Suppressor macrophage treated with lipopolysaccharide for 1 hour (primary cell): ENCODE data around the gene ASB9.
"Not testable (repeated sequence)": the region's sequence is repeated elsewhere in the genome, so short reads cannot be mapped to it uniquely, and the experiment has no call there.

Source experiments
- DNase-seq, 3 donors: peaks; one replicate each; pipeline ENCODE4 v3.0.0-alpha.2; 2020 to 2022

The ASB9 gene

DNA sequence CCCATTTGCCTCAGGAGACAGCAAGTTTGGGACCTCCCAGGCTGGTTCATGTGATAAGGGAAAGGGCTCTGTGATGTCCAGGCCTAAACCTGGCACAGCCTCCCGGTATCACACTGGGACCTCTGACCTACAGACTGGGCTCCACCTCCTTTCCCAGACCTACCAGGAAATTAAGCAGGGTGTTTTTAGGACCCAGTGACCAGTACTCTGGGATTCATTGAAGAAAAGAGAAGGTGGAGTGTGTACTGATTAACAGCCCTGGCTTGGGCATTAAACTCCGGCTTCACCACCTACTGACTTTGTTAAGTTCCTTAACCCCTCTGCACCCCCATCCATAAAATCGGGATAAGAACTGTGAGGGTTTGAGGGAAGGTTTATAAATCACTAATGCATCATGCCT, 28.6 kb downstream of the ASB9 start:
- DNase-seq, result no peak

DNA sequence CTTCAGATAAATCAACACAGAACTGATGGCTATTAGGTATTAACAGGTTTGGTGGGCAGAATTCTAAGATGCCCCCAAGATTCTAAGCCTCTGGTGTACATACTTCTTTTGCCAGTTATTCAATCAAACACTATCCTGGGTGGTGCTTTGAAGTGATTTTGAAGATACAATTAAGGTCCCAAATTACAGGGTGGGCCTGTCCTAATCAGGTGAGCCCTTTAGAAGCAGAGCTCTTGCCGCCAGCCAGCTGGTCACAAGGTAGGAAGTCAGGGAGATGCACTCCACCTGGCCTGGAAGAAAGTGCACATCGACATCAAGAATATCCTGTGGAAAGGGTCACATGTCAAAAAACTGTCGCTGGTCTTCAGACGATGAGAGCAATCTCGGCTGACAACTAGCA, 29.5 kb downstream of the ASB9 start:
- no peak for DNase-seq

DNA sequence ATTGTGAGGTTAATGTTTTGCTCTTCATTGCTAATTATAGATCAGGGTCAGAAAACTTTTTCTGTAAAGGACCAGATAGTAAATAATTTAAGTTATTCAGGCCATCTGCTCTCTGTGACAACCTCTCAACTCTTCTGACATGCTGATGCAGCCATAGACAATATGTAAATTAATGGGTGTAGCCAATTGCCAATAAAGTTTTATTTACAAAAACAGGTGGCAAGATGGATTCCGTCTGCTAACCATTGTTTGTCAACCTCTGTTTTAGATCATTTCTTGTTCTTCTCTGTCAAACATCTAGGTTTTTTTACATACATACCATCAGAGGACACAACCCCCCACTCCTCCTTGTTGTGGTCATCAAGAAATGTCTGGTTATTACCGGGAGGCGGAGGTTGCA, 33.7 kb downstream of the ASB9 start:
- DNase-seq, result no peak

DNA sequence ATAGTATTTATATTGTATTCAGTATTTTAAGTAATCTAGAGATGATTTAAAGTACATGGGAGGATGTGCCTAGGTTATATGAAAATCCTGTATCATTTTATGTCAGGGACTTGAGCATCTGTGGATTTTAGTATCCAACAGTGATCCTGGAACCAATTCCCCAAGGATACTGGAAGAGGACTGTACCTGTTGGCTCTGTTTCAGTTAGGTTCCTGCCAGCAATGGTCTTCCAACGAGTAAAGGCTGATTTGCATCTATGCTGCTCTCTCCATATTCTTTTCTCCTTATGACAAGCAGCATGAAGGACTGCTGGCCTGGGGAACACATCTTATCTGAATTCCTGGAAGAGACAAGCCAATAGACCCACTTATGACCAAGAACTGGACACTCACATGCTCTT, 34.9 kb downstream of the ASB9 start:
- DNase-seq, result no peak

DNA sequence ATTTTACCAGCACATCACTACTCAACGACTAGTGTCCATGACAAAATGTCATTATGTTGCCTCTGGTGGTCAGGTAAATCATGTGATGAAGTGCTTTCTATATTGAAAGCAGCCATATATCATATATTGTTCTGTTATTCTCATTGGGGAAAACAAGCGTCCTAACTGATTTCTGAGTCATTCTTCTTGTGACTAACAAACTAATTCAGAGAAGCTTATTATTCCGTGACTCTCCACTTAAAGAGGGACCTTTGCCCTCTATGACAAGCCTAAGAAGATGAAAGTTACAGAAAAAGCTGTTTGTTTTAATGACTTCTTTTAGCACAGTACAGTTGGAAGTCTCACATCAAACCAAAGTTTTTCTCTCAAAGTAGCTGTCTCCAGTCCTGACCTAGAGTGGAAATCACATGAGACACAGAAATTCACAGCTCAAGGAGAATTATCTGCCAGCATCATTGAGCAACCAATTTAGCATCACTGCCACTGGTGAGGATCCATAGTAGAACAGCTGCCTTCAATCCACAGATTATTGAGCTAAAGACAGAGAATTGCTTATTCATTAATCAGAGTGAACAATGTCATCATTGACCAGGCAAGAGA, 36.4 kb downstream of the ASB9 start:
- no peak for DNase-seq

DNA sequence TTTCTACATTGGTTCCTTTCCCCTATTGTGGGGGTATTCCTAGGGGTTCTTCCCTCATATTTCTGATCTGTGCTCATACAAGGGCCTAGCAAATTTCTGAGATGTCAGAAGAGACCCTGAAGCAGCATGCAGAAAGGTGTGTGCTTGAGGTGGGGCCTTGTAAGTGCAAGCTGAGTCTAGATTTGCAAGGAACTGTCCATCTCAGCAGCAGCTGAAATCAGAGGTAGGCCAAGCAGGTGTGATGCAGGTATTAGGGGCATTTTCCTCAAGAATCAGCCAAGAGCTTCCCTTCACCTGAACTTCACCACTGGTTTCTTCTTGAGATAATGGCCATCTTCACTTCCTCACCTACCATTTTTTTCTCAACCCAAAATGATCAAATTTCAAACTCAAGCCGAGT, 45.1 kb downstream of the ASB9 start:
- DNase-seq, result no peak

DNA sequence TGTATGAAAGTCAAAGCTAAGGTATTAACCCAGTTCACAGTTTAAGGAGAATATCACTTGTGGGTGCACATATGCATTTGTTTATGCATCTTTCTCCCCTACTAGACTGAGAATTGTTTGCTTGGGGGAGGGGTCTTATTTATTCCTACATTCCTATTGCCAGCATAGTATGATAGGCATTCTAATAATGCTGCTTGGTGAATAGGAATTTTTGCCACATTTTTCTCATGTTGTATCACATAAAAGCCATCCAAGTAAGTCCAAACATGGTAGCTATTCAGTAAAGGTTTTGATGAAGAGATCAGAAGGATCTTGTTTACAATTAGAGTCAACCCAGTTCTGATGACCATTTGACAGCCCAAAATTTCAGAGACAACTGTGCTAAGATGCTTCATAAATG, 48.6 kb downstream of the ASB9 start:
- no peak for DNase-seq

DNA sequence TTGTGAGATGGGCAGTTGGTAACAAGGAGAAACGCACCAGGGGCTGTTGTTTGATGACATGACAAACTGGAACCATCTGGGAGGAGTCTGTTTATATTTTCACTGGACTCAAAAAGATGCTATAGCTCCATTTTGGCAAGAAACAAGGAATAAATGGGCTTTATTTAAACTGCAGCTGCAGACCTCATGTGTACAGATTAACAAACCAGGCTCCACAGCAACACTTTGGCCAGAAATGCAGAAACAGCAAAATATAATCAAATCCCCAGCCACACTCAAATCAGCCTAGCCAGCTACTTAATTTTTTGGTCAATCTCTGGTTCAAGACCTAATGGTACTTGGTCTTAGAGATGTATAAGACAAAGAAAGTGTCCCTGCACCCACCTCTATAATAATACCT, 52.7 kb downstream of the ASB9 start:
- DNase-seq, result no peak

DNA sequence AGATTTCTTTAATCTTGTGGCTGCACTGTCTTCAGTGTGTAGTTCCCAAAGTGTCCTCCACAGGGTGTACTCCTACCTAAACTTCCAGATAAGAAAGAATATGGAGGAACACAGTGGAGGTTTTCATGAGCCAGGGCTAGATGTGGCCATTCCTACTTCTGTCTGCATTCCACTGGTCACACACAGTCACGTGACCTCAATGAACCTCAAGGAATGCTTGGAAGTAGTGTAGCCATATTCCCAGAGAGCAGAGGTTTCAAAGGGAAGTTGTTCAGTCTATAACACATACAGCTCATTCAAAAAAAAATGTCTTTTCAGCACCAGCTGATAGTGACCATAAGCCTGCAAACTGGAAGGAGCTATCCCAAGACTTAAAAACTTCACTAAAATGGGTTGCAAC, 53.6 kb downstream of the ASB9 start:
- DNase-seq, result no peak

DNA sequence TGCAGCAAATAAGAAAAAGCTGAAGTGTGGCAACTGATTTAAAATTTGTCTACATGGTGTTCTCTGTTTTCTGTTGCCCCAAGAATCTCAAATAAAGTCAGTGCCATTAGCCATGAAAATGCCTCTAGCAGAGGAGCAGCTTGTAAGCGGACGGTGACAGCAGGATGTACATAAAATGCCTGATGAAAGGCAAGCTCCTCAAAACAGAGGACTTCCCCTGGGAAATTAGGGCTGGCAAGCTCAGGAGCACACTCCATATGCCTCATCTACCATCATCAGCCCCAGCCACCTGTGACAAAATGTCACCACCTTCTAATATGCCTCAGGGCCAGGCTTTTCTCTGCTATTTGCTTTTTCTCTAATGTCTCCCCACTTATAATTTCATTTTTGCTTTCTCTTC, 54.5 kb downstream of the ASB9 start:
- no peak for DNase-seq

DNA sequence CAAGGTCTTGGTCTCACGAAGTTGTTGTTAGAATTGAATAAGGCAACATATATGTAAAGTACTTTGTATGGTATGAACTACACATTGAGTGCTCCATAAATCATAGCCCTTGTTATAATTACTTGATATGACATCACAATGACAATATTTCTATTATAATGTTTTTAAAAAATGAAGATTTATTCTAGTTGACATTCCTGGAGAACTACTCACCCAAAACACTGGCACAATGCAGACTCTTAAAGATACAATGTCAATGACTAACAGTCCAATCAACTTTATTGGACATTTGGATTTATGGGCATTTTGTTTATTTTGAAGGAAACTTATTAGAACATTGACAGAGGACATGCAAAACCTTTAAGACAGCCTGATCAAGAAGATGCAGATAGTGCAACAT, 55.3 kb downstream of the ASB9 start:
- DNase-seq, result no peak

DNA sequence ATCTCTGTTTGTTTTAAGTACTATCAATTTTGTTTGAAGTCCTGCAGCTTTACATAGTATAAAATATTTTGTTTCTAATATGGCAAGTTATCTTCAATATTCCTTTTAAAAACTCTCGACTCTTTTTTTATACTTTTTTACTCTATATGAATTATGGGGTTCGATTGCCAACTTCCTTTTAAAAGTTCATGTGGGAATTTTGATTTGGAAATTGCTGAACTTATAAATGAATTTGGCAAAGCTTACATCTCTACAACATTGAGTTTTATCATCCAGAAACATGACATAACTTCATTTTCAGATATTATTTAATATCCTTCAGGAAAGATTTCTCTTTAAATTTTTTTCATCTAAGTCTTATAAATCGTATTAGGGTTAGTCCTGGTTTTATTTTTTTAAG, 60.8 kb downstream of the ASB9 start:
- no peak for DNase-seq

DNA sequence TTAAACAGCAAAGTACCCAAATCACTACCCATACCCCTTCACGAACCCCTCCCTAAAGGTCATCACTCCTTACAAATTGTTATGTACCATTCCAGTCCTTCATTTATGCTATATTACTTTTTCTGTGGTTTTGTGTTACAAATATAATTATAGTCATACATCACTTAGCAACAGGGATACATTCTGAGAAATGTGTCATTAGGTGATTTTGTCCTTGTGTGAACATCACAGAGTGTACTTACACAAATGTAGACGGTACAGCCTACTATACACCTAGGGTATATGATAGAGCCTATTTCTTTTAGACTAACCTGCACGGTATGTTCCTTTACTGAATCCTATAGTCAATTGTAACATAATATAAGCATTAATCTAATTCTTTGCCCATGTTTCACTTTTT, 61.9 kb downstream of the ASB9 start:
- no peak for DNase-seq

DNA sequence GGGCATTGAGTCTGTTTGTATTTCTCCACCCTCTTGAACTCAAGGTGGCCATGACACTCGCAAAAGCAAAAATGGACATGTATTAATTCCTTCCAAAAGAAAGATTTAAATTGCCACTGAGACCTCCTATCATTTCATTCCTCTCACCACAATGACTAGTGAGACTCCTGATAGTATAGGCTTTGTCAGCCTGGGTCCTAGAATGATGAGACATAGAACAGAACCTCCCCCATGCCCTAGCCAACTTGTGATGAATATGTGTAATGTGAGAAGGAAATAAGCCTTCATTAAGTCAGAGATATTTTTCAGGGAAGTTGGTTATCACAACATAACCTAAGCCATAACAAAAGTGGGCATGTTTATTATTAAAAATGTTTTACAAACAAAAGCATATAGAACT, 62.5 kb downstream of the ASB9 start:
- no peak for DNase-seq

DNA sequence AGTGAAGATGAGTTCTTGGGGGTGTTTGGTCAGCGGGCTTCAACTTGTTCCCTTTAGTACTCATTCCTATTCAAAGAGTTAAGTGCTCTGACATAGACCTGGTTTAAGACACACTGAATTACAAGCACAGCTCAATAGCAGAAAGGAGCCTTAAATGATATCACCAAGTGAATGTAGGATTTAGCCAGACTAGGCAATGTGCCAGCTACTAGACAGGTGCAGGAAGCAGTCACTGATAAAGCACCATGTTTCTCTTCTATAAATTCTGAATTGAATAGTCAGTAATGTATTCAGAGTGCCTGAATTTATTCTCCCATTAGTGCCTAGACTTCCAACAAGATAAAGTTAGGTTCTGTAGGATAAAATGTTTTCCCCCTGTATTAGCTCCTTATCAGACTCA, 63.6 kb downstream of the ASB9 start:
- no peak for DNase-seq

DNA sequence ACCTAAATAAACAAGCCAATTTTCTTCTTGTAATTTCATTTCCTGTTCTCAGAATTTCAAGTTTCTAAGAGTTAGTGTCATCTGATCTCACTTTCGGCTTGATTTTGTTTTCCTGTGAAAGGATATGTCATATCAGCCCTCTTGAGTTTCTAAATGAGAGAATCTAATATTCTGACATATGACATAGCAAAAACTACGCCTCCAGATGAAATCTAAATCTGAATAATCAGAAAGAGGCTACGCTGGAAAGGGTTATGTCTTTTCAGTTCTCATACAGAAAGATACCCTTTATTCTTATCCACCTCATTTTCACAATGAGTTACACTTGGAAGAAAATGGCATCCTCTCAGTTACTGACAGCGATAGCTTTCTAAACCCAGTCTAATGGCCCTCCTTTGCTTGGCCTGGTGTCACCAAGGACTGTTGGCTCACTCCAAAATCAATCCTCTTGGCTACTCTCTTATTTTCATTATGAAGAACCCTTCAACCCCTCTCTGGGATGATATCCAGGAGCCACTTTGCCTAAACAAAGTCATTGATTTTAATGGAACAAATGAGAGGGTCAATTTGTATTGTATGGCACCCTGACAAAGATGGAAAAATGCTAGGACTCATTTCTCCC, 65.6 kb downstream of the ASB9 start:
- no peak for DNase-seq

DNA sequence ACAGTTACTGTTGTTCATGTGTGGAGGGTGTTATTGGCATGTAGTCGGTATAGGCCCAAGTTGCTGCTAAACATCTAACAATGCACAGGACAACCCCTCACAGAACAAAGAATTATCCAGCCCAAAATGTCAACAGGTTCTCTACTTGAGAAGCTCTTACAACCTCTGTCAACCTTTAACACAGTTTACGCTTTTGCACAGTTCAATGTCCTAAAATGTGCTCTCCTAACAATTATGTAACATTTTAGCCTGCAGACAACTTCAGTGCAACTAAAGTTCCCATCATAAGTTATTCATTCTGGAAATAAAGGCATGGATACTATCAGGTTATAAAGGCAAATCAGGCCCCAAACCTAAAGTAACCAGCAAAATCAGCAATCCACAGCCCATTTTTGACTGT, 66.2 kb downstream of the ASB9 start:
- DNase-seq, result no peak

DNA sequence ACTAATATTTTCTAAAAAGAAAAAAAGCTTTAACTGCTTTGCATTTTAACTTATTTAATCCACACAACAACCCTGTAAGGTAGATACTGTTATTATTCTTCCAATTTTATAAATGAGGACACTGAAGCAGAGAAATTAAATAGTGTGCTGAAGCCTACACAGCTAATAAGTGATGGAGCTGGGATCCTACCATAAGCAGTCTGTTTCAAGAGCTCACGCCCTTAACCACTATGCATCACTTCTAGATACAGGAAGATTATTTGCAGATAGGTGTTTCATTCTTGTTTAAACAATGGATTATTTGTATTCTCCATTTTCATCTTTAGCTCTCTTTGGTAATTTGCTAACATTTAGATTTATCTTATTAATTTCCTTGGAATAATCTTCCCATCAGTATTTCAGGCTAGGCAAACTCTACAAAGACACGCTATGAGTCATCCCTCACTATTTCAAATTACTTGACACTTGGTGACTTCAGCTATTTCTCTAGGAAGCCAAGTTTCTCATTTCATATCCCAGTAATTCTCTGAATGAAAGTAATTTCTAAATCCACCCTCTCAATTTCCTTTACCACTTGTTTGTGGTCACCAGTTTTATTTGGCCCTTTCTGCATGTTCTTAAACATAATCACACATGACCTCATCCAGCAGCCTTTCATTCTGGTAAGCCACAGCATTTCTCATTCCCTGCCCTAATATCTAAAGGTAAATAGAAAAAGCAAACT, 67.3 kb downstream of the ASB9 start:
- DNase-seq, result peak in 1 of 3 donors; percentile 1

DNA sequence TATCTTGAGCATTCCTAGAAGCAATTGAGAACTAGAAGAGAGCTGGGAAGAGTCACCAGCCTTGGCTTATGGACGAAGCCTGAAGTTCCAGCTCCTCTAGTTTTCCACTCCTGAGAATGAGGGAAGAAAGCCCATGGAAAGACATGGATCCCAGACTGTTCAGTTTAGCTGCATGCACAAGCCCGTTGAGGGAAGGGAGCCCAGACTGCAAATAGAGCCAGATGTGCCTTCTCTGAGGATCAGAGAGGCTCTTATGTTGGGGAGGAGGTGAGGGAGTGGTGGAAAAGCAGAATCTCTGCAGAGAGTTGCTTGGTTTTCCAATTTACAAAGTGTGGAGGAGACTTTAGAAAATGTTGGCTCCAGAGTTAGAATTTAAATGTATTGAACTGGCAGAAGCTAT, 69.0 kb downstream of the ASB9 start:
- no peak for DNase-seq

DNA sequence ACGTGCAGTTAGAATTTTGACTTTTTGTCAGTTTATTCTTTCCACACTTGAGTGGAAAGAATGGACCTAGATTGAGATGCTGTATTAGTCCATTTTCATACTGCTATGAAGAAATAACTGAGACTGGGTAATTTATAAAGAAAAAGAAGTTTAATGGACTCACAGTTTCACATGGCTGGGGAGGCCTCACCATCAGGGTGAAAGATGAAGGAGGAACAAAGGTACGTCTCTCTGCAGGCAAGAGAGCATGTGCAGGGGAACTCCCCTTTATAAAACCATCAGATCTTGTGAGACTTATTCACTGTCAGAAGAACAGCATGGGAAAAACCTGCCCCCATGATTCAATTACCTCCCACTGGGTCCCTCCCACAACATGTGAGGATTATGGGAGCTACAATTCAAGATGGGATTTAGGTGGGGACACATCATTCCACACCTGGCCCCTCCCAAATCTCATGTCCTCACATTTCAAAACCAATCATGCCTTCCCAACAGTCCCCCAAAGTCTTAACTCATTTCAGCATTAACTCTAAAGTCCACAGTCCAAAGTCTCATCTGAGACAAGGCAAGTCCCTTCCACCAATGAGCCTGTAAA, 71.2 kb downstream of the ASB9 start:
- DNase-seq, result not testable (repeated sequence)

DNA sequence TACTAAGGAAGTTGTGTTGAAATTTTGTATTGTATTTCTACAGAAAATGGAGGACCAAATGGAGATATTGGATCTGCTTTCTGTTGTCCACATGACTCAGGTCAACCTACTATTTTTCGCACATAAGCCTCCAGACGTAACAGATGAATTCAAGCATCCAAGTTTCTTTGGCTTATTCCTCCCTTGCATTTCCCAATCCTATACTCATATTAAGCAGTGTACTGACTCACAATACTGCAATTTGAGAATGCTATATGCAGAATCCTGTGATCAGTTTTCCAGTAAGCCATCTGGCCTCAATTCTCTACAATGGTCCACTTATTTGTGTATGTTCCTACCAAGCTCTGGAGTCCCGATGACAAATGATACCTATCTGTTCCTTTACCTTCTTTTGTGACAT, 75.7 kb downstream of the ASB9 start:
- no peak for DNase-seq
